IMR-90 (cell line): Measurements from ENCODE around the gene XPA. TPM values are rescaled to one million over a fixed set of nuclear protein-coding genes. Genes with fewer than 3 reads are reported as not detected.

ENCODE experiments used
- ATAC-seq: fragments of 200-7000 bp; cut with Tn5 transposase; 2 replicates; pipeline ENCODE4 v1.9.1; 2020; ENCODE audit warnings: low read depth, mild to moderate bottlenecking, moderate library complexity
- BruUV-seq: library from RNA; stranded (reverse); fragments of 400-500 nt; replicated peaks from 2 replicates; lab custom pipeline; 2021; lab: Mats Ljungman, UMichigan
- CTCF ChIA-PET: fragments of 300-600 bp; formaldehyde crosslinking; extraction: SDS; loops from one replicate; lab custom pipeline; 2021; ENCODE audit warnings: antibody characterized with exemption; lab: Yijun Ruan, JAX
- POLR2A ChIA-PET: fragments of 300-600 bp; sonication (Branson Sonifier 250); formaldehyde crosslinking; loops from one replicate; lab custom pipeline; 2022; ENCODE audit warnings: antibody characterized with exemption; ENCODE audit not compliant: unreplicated experiment; lab: Charles Lee
- DNase-seq: peaks from one replicate; pipeline ENCODE4 v3.0.0; 2013
- H2AFZ ChIP-seq: replicated peaks from 2 replicates; pipeline ENCODE3; 2013; ENCODE audit warnings: low read length, mild to moderate bottlenecking; ENCODE audit not compliant: poor library complexity
- H2AK5ac ChIP-seq: 2 replicates; pipeline ENCODE4 v1.6.1; 2013; ENCODE audit warnings: low read depth, low read length, inconsistent platforms
- H2AK9ac ChIP-seq: replicated peaks from 2 replicates; pipeline ENCODE3; 2013; ENCODE audit warnings: mild to moderate bottlenecking, low read depth, low read length, moderate library complexity; ENCODE audit not compliant: poor library complexity
- H2BK120ac ChIP-seq: 2 replicates; pipeline ENCODE4 v1.6.1; 2013; ENCODE audit warnings: low read depth, low read length, inconsistent platforms
- H2BK15ac ChIP-seq: 3 replicates; pipeline ENCODE4 v1.6.1; 2013; ENCODE audit warnings: low read depth, low read length, inconsistent platforms
- H2BK20ac ChIP-seq: 2 replicates; pipeline ENCODE4 v1.6.1; 2013; ENCODE audit warnings: low read depth, mild to moderate bottlenecking, inconsistent platforms, low read length, moderate library complexity
- H2BK5ac ChIP-seq: 2 replicates; pipeline ENCODE4 v1.6.1; 2013; ENCODE audit warnings: mild to moderate bottlenecking, low read depth, low read length, inconsistent platforms; ENCODE audit not compliant: poor library complexity, severe bottlenecking
- H3K14ac ChIP-seq: replicated peaks from 2 replicates; pipeline ENCODE4 v1.6.1; 2013; ENCODE audit warnings: low read depth, low read length, inconsistent platforms
- H3K18ac ChIP-seq: 2 replicates; pipeline ENCODE4 v1.6.1; 2013; ENCODE audit warnings: low read depth, low read length, control low read depth
- H3K23ac ChIP-seq: 2 replicates; pipeline ENCODE4 v1.6.1; 2013; ENCODE audit warnings: low read depth, low read length, inconsistent platforms
- H3K27ac ChIP-seq: 2 replicates; pipeline ENCODE4 v1.5.1; 2013; ENCODE audit warnings: mild to moderate bottlenecking, control low read depth, low read length; ENCODE audit not compliant: insufficient read depth
- H3K27me3 ChIP-seq: 2 replicates; pipeline ENCODE4 v1.6.1; 2013; ENCODE audit warnings: low read length; ENCODE audit not compliant: control insufficient read depth, insufficient read depth
- H3K36me3 ChIP-seq: 2 replicates; pipeline ENCODE4 v1.6.1; 2013; ENCODE audit warnings: low read length, mixed read lengths; ENCODE audit not compliant: control insufficient read depth, insufficient read depth
- H3K4ac ChIP-seq: 2 replicates; pipeline ENCODE4 v1.6.1; 2013; ENCODE audit warnings: low read depth, low read length, inconsistent platforms
- H3K4me1 ChIP-seq: 2 replicates; pipeline ENCODE4 v1.6.1; 2013; ENCODE audit warnings: low read length, mixed read lengths; ENCODE audit not compliant: control insufficient read depth, insufficient read depth
- H3K4me2 ChIP-seq: 2 replicates; pipeline ENCODE4 v1.6.1; 2013; ENCODE audit warnings: low read depth, mild to moderate bottlenecking, control low read depth, low read length, moderate library complexity
- H3K4me3 ChIP-seq: 2 replicates; pipeline ENCODE4 v1.5.1; 2013; ENCODE audit warnings: low read depth, mild to moderate bottlenecking, control low read depth, low read length, moderate library complexity; ENCODE audit not compliant: insufficient read depth
- H3K56ac ChIP-seq: 2 replicates; pipeline ENCODE4 v1.6.1; 2013; ENCODE audit warnings: low read length, inconsistent platforms; ENCODE audit not compliant: insufficient read depth; ENCODE audit errors: extremely low read depth
- H3K79me1 ChIP-seq, 2 experiments: 2 replicates each; pipeline ENCODE4 v1.6.1; 2013; ENCODE audit warnings: low read length in 2 of 2, inconsistent platforms in 1 of 2, low read depth in 1 of 2
- H3K9ac ChIP-seq: 2 replicates; pipeline ENCODE4 v1.6.1; 2013; ENCODE audit warnings: low read depth, low read length, control low read depth
- H3K9me1 ChIP-seq: 2 replicates; pipeline ENCODE4 v1.6.1; 2013; ENCODE audit warnings: low read length, inconsistent platforms; ENCODE audit not compliant: insufficient read depth
- H3K9me3 ChIP-seq: 2 replicates; pipeline ENCODE4 v1.6.1; 2013; ENCODE audit warnings: low read length; ENCODE audit not compliant: control insufficient read depth, insufficient read depth
- H4K20me1 ChIP-seq: 2 replicates; pipeline ENCODE4 v1.6.1; 2013; ENCODE audit warnings: low read length, inconsistent platforms; ENCODE audit not compliant: insufficient read depth
- H4K5ac ChIP-seq: 2 replicates; pipeline ENCODE4 v1.6.1; 2013; ENCODE audit warnings: mild to moderate bottlenecking, low read depth, low read length, control low read depth
- H4K8ac ChIP-seq, 2 experiments: 2 replicates each; pipeline ENCODE4 v1.6.1; 2013; ENCODE audit warnings: low read depth in 2 of 2, low read length in 2 of 2, control low read depth in 1 of 2, inconsistent platforms in 1 of 2
- H4K91ac ChIP-seq: 2 replicates; pipeline ENCODE4 v1.6.1; 2013; ENCODE audit warnings: low read depth, low read length, inconsistent platforms; ENCODE audit not compliant: insufficient read depth
- CHD1 ChIP-seq: IDR thresholded peaks from 2 replicates; pipeline ENCODE4 v1.6.1; 2012; ENCODE audit warnings: low read depth, low read length, improper control_type of control experiment
- ELK1 ChIP-seq: fragments of 150-350 bp; IDR thresholded peaks from 2 replicates; pipeline ENCODE4 v1.6.1; 2016; ENCODE audit warnings: low read depth, mild to moderate bottlenecking, low read length, moderate library complexity, borderline replicate concordance
- FOS ChIP-seq: fragments of 150-350 bp; IDR thresholded peaks from 2 replicates; pipeline ENCODE4 v1.6.1; 2016; ENCODE audit warnings: low read depth, low read length
- MAZ ChIP-seq: IDR thresholded peaks from 2 replicates; pipeline ENCODE4 v1.6.1; 2012; ENCODE audit warnings: low read depth, mild to moderate bottlenecking, low read length, improper control_type of control experiment, moderate library complexity, borderline replicate concordance
- MXI1 ChIP-seq: IDR thresholded peaks from 2 replicates; pipeline ENCODE4 v1.6.1; 2012; ENCODE audit warnings: low read depth, mild to moderate bottlenecking, low read length, moderate library complexity, borderline replicate concordance
- RCOR1 ChIP-seq: IDR thresholded peaks from 2 replicates; pipeline ENCODE4 v1.6.1; 2012; ENCODE audit warnings: mild to moderate bottlenecking, low read length, improper control_type of control experiment; ENCODE audit not compliant: insufficient replicate concordance
- RFX5 ChIP-seq: IDR thresholded peaks from 2 replicates; pipeline ENCODE4 v1.8.0; 2012; ENCODE audit warnings: low read depth, mild to moderate bottlenecking, low read length, moderate library complexity
- WGBS, 2 experiments: methylation state at CpG; one replicate each; pipeline versions ENCODE4 v1.1.5 to v1.1.7; 2013; ENCODE audit warnings: missing lambda C conversion rate in 2 of 2; ENCODE audit not compliant: insufficient read length in 1 of 2; ENCODE audit errors: extremely low coverage in 2 of 2; 5-methylcytosine and 5-hydroxymethylcytosine counted together
- dilution Hi-C: fragments of 300-500 bp; cut with HindIII; formaldehyde crosslinking; loops from one replicate; pipeline ENCODE4 v1.14.3; 2018; ENCODE audit warnings: low sequenced_read_pairs; ENCODE audit not compliant: unreplicated experiment
- in situ Hi-C: fragments of 300-500 bp; cut with MboI; formaldehyde crosslinking; loops from 3 replicates; pipeline ENCODE4 v1.14.3; 2019; ENCODE audit warnings: low sequenced_read_pairs, inconsistent platforms, mixed read lengths
- intact Hi-C: fragments of 100-400 bp; cut with micrococcal nuclease; formaldehyde crosslinking; loops from 2 replicates; pipeline ENCODE4 v1.10.0; 2022
- polyA plus RNA-seq, 3 experiments: library from polyadenylated mRNA; depleted of rRNA; stranded (reverse); fragments of >200 nt; gene quantifications; 2 replicates each; pipeline ENCODE4 v1.2.3, GENCODE V29; 2012; ENCODE audit warnings: low replicate concordance in 1 of 3
- total RNA-seq: library from RNA; depleted of rRNA; stranded (reverse); fragments of >200 nt; gene quantifications from 2 replicates; pipeline ENCODE4 v1.2.3, GENCODE V29; 2012
- TF ChIP-seq, protein P1 (sequence below): conservative IDR thresholded peaks from 2 replicates; pipeline ENCODE4 v1.5.1; 2012; ENCODE audit warnings: mild to moderate bottlenecking, low read depth, low read length, improper control_type of control experiment

The XPA gene
- total and polyA plus RNA-seq, 2 of the 4 experiments (the other 2 are of a cell fraction) = 1.4 to 2.2 TPM

DNA sequence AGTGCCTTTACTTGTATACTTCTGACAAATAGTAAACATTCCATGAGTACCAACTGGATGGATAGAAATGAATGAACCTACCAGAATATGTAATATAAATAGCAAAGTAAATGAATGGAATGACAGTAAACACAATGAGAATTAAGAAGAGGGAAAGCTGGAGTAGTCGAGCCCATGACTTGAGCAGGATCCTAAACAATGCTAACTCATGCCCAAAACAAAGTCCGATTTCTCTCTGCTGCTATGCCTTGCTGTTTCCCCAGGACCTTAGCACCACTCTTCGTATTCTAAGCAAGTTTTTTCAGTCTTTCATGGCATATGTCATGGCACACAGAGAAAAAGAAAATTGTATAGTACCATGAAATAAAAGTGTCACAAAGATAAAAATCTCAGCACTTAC, 1.8 kb downstream of the XPA start:
- BruUV-seq = no TSS peak
- ChIA-PET POLR2A (no interaction called here), CTCF (no interaction called here)
- WGBS, 2 experiments = 100% methylated on average over 1 of the region's 3 CpGs; no CpG with 5 or more reads in 1 of the 2 experiments
- no peak overlapping the region for H2AK9ac ChIP-seq
- H3K4me3 ChIP-seq = no peak overlapping the region
- TF ChIP-seq RCOR1 = no peak
- TF ChIP-seq, protein P1, sequence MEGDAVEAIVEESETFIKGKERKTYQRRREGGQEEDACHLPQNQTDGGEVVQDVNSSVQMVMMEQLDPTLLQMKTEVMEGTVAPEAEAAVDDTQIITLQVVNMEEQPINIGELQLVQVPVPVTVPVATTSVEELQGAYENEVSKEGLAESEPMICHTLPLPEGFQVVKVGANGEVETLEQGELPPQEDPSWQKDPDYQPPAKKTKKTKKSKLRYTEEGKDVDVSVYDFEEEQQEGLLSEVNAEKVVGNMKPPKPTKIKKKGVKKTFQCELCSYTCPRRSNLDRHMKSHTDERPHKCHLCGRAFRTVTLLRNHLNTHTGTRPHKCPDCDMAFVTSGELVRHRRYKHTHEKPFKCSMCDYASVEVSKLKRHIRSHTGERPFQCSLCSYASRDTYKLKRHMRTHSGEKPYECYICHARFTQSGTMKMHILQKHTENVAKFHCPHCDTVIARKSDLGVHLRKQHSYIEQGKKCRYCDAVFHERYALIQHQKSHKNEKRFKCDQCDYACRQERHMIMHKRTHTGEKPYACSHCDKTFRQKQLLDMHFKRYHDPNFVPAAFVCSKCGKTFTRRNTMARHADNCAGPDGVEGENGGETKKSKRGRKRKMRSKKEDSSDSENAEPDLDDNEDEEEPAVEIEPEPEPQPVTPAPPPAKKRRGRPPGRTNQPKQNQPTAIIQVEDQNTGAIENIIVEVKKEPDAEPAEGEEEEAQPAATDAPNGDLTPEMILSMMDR = no peak
- no peak for TF ChIP-seq CHD1
- TF ChIP-seq ELK1 = no peak
- no peak for TF ChIP-seq RFX5
- no peak for TF ChIP-seq FOS
- TF ChIP-seq MAZ = no peak
- TF ChIP-seq MXI1 = no peak
- 0 out of 2 replicates have a peak overlapping the region, but pooled peaks have one; percentile 29 for H3K9ac ChIP-seq
- H2AFZ ChIP-seq = no peak overlapping the region
- in situ Hi-C loops = no loop called here
- H3K79me1 ChIP-seq = peaks cover 11 to 34% of the 10 kb centered on the region in 2 experiments
- ATAC-seq (no peak), DNase-seq (no peak)
- H4K91ac ChIP-seq = no peak overlapping the region
- H3K23ac ChIP-seq = peak overlapping the region; percentile 3
- H3K9me3 ChIP-seq = no peaks in the 10 kb centered on the region
- H3K36me3 ChIP-seq = peaks cover 7% of the 10 kb centered on the region
- peak overlapping the region; percentile 98 for H3K4me2 ChIP-seq
- H4K5ac ChIP-seq = no peak overlapping the region
- H3K4ac ChIP-seq = no peak overlapping the region
- H4K20me1 ChIP-seq = 0 out of 2 replicates have a peak, but pooled peaks cover 3% of the 10 kb centered on the region
- H3K27ac ChIP-seq = no peak overlapping the region
- H4K8ac ChIP-seq = no peak overlapping the region
- H3K9me1 ChIP-seq = peaks cover 6% of the 10 kb centered on the region; the same call in 1 of the 2 replicates
- intact Hi-C loops = no loop called here
- no peak overlapping the region for H2BK5ac ChIP-seq
- H3K14ac ChIP-seq = no peak overlapping the region
- H2AK5ac ChIP-seq = no peak overlapping the region
- H2BK120ac ChIP-seq = no peak overlapping the region
- dilution Hi-C loops = no loop called here
- no peak overlapping the region for H2BK15ac ChIP-seq
- peaks cover 5% of the 10 kb centered on the region; the same call in 1 of the 2 replicates for H3K4me1 ChIP-seq
- no peak overlapping the region for H2BK20ac ChIP-seq
- H3K27me3 ChIP-seq = no peaks in the 10 kb centered on the region; the same call in 1 of the 2 replicates
- H3K56ac ChIP-seq = no peak overlapping the region
- H3K18ac ChIP-seq = no peak overlapping the region
